ENCODE results near the gene ZNF414.

ZNF414 gene

GRCh38 chr19:8475005-8475404, 39.0 kb downstream of the ZNF414 start:
- DNase-seq (ENCODE audit: low read depth), result no peak
- in situ Hi-C loops (cut with HindIII; ENCODE audit: low sequenced_read_pairs), result loop anchor here (5.0 kb wide), 1 partner anchor 47 kb away; no protein-coding TSS in a partner anchor
- no peak overlapping the region for H3K4me3 ChIP-seq (ENCODE audit: low read depth, low read length)
- no peak for TF ChIP-seq CTCF (IDR thresholded peaks at IDR 0.05; ENCODE audit: low read depth, low read length, missing control alignments)

GRCh38 chr19:8473648-8474476, 40.1 kb downstream of the ZNF414 start:
- DNase-seq (ENCODE audit: low read depth), result no peak
- TF ChIP-seq CTCF (IDR thresholded peaks at IDR 0.05; ENCODE audit: low read depth, low read length, missing control alignments), result no peak
- in situ Hi-C loops (cut with HindIII; ENCODE audit: low sequenced_read_pairs), result no loop called here
- no peak overlapping the region for H3K4me3 ChIP-seq (ENCODE audit: low read depth, low read length)

GRCh38 chr19:8469613-8470368, 44.2 kb downstream of the ZNF414 start:
- no peak for TF ChIP-seq CTCF (IDR thresholded peaks at IDR 0.05; ENCODE audit: low read depth, low read length, missing control alignments)
- in situ Hi-C loops (cut with HindIII; ENCODE audit: low sequenced_read_pairs), result no loop called here
- no peak overlapping the region for H3K4me3 ChIP-seq (ENCODE audit: low read depth, low read length)
- DNase-seq (ENCODE audit: low read depth), result no peak

- peak; percentile 43 for DNase-seq (ENCODE audit: low read depth)
- in situ Hi-C loops (cut with HindIII; ENCODE audit: low sequenced_read_pairs), result no loop called here
- no peak for TF ChIP-seq CTCF (IDR thresholded peaks at IDR 0.05; ENCODE audit: low read depth, low read length, missing control alignments)
- no peak overlapping the region for H3K4me3 ChIP-seq (ENCODE audit: low read depth, low read length)
Observed at GRCh38 chr19:8468761-8469373, 45.1 kb downstream of the ZNF414 start.

- H3K4me3 ChIP-seq (ENCODE audit: low read depth, low read length), result no peak overlapping the region
- DNase-seq (ENCODE audit: low read depth), result no peak
- in situ Hi-C loops (cut with HindIII; ENCODE audit: low sequenced_read_pairs), result no loop called here
- no peak for TF ChIP-seq CTCF (IDR thresholded peaks at IDR 0.05; ENCODE audit: low read depth, low read length, missing control alignments)
Observed at GRCh38 chr19:8468124-8468523, 45.8 kb downstream of the ZNF414 start.

GRCh38 chr19:8466018-8466417, 47.9 kb downstream of the ZNF414 start:
- no peak for DNase-seq (ENCODE audit: low read depth)
- in situ Hi-C loops (cut with HindIII; ENCODE audit: low sequenced_read_pairs), result no loop called here
- H3K4me3 ChIP-seq (ENCODE audit: low read depth, low read length), result no peak overlapping the region
- no peak for TF ChIP-seq CTCF (IDR thresholded peaks at IDR 0.05; ENCODE audit: low read depth, low read length, missing control alignments)

Data from astrocyte of the cerebellum (primary cell).